Measurements from ENCODE around the gene PSIP1.
"Not testable (repeated sequence)": the region's sequence is repeated elsewhere in the genome, so short reads cannot be mapped to it uniquely, and the experiment has no call there.

- not testable (repeated sequence) for TF ChIP-seq CTCF (conservative IDR thresholded peaks at IDR 0.05; ENCODE audit: low read depth, low read length); EZH2phosphoT487 (IDR thresholded peaks at IDR 0.05; ENCODE audit: borderline replicate concordance, low read length)
Measured at GRCh38 chr9:15442264-15442663, 68.5 kb downstream of the PSIP1 start.

Measured in PC-3 (cell line).